Fibroblast of gingiva (primary cell): ENCODE measurements around the gene COMMD1.
"Not testable (repeated sequence)": the region's sequence is repeated elsewhere in the genome, so short reads cannot be mapped to it uniquely, and the experiment has no call there.

ENCODE experiments used
- DNase-seq: peaks from one replicate; pipeline ENCODE4 v3.0.0-alpha.2; 2011; ENCODE audit warnings: low read depth

COMMD1 gene

DNA sequence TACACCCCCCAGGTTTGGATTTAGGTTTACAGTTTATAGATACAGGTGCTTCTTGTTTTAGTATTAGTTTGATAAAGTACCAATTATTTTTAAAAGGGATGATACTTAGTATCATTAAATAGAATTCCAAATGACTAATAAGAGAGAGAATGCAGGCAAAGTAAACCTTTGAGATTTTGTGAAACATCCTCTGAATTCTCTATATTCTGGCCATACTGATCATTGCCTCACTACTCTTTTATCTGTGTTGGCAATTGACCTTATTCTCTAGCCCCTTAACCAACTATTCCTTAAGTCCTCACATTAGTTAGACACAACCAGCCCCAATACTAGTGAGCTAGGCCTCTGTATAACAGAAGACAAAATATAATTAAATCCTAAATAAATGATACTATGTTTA, 125.4 kb downstream of the COMMD1 start:
- no peak for DNase-seq

DNA sequence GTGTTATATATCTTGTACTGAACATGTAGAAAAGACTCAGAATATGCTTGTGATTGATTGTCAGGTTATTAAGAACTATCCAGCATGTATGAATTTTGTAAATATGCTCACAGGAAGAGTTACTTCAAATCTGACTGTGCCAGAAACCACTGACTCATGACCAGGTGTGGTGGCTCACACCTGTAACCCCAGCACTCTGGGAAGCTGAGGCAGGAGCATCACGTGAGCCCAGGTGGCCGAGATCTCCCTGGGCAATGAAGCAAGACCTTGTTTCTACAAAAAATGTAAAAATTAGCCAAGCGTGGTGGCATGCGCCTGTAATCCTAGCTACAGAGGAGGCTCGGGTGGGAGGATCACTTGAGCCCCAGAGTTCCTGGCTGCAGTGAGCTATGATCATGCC, 126.6 kb downstream of the COMMD1 start:
- DNase-seq: no peak

DNA sequence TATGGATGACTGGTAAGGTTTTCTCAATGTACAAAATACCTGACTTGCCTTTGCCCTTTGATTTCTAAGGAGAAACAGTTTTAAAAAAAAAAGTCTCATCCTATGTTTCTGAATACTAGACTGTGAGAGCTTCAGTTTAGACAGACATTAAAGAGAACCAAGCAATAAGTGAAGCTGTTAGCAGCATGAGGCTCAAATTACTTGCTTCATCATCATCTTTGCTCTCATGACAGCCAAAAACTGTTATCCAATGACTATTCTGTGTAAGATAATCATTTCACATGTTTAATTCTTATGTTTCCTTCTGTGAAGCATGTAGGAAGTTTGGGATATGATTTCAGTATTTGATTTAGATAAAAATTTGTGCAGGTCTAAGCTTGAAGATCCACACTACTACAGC, 129.2 kb downstream of the COMMD1 start:
- DNase-seq: no peak

DNA sequence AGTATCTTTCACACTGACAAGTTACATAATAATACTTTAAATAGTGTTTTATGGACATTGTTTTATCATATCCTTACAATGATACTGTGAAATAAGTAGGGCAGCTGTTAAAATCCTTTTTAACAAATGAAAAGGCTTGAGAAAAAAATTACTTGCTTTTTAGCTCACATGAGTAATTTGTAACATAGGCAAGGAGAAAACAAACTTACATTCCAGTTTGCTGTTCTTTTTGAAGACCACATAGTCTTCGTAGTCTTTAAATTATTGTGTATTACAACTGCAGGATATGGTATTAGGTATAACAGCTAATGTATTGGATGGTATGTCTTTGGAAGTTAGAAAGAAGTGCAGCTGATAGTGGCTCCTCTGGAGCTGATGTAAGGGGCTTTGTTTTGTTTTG, 130.8 kb downstream of the COMMD1 start:
- no peak for DNase-seq

DNA sequence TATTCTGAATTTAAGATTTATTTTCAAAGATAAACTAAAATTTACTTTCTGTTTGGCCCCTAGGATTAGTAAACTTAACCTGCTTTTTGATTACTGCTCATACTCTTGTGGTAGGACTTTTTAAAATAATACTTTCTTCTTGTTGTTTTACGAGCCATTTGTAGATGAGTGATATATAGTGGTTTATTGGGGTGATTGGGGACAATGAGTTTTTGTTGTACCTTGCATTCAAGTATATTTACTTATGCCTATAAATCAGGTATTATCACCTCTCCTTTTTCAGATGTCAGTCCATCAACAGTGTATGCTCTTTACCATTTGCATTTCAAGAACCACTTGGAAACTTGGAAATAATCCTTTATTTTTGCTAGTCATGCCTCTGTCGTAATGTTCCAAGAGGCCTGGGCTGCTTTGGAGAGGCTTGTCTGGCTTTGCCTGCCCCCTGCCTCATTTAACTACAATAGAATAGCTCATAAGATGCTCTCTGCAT, 131.3 kb downstream of the COMMD1 start:
- no peak for DNase-seq

DNA sequence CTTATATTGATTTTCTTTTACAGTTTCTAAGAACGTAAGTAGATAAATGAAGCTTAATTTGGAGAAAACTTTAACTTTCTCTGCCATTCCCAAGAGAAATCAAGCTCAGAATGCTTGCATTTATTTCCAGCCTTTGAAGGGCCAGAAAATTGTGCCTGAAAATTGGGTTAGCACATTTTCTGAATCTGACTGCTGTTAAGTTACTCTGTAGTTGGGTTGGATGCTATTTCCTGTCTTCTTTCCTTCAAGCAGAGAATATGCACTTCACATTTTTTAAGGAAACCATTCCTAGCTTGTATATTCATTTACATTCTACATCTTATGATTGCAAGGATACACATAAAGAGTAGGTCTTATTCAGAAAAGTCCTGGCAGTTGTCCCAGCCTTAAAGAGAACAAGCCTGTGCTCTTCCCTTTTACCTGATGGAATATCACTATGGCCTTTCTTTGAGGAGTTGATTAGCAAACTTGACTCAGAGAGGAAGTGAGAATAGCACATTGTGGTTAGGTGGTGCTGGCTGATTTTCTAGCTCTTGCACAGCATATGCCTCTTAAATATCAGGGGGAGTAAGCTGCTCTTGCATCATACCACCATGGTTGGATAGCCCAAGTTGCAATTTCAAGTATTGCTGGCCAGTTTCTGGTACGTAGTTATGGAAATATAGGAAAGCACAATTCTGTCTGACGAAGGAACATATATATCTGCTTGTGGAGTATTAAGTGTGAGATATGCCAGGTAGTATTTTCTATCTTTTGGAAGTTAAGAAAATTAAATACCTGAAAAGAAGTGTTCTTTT, 133.7 kb downstream of the COMMD1 start:
- DNase-seq: peak; percentile 28

DNA sequence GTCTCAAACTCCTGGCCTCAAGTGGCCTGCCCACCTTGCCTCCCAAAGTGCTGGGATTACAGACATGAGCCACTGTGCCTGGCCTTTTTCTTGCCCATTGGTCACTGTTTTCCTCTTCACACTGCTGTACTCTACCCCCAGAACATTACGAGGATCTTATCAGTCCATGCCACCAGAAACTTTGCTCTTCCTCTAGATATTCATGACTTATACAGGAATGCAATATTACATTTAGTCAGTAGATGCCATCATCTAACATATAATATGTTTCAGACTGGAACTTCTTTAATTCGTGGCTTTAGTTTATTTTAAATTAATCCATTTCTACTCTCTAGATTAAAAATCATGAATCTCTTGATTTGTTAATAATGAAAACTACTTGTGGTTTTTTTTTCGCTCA, 135.5 kb downstream of the COMMD1 start:
- DNase-seq: no peak

DNA sequence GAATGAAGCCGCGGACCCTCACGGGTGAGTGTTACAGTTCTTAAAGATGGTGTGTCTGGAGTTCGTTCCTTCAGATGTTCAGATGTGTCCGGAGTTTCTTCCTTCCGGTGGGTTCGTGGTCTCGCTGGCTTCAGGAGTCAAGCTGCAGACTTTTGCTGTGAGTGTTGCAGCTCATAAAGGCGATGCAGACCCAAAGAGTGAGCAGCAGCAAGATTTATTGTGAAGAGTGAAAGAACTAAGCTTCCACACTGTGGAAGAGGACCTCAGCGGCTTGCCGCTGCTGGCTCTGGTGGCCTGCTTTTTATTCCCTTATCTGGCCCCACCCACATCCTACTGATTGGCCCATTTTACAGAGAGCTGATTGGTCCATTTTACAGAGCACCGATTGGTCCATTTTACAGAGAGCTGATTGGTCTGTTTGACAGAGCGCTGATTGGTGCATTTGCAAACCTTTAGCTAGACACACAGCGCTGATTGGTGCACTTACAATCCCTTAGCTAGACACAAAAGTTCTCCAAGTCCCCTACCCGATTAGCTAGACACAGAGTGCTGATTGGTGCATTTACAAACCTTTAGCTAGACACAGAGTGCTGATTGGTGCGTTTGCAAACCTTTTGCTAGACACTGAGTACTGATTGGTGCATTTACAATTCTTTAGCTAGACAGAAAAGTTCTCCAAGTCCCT, 136.4 kb downstream of the COMMD1 start:
- DNase-seq: not testable (repeated sequence)

DNA sequence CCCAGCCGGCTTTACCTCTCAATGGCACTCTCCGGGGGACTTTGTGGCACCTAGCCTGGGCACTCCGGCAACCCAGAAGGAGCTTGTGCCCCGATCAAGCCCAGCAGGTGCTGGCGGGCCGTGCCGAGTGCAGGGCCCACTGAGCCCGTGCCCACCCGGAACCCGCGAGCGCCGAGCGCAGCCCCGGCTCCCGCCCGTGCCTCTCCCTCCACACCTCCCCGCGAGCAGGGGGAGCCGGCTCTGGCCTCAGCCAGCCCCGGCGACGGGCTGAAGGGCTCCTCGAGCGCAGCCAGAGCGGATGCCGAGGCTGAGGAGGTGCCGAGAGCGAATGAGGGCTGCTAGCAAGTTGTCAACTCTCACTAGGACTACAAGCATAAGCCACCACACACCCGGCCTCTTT, 136.9 kb downstream of the COMMD1 start:
- no peak for DNase-seq

DNA sequence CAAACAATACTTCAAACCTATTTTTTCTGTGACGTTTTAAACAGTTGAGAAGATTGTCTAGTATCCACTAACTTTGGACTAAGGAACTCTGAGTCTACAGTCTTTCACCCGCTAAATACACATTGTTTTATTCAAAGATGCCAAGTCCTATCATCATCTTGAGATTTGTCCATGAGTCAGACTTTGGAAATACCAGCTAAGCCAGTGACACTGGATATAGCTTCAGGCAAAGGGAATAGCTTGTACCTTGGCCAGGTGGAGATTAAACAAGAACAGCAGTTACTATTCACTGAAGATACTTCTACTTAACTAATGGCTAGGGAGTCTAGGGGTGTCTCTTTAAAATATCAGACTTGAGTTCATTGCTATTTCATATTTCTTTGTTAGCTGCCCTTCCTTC, 137.5 kb downstream of the COMMD1 start:
- DNase-seq: peak; percentile 13

DNA sequence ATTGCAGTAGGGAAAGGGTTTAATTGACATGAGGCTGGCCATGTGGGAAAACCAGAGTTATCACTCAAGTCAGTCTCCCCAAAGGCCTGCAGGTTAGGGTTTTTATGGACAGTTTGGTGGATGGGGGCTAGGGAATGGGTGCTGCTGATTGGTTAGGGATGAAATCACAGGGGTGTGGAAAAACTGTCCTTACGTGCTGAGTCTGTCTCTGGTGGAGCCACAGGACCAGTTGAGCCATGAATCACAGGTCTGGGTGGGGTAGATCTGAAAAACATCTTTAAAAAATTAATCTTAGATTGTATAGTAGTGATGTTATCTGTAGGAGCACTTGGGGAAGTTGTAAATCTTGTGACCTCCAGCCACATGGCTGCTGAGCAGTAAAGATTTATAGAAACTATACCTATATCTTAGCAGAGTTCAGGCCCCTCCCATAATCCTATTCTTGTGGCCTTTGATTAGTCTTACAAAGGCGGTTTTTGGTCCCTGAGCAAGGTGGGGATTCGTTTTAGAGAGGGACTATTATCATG, 139.6 kb downstream of the COMMD1 start:
- no peak for DNase-seq

DNA sequence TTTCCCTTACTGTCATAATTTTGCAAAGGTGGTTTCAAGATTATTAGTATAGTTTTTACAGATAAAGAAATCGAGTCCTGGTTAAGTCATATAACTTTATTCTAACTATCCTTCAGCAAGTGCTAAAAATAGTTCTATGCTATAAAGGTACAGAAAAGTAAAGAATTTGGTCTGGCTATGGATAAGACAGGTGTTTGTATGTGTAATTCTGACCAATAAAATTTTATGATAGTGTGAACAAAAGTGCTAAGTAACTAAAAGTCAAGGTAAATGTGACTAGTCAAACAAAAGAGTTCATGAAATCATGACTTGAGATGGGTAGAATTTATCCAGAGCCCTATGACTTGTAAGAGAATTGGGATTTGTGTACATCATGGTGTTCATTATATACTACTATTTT, 140.7 kb downstream of the COMMD1 start:
- no peak for DNase-seq

DNA sequence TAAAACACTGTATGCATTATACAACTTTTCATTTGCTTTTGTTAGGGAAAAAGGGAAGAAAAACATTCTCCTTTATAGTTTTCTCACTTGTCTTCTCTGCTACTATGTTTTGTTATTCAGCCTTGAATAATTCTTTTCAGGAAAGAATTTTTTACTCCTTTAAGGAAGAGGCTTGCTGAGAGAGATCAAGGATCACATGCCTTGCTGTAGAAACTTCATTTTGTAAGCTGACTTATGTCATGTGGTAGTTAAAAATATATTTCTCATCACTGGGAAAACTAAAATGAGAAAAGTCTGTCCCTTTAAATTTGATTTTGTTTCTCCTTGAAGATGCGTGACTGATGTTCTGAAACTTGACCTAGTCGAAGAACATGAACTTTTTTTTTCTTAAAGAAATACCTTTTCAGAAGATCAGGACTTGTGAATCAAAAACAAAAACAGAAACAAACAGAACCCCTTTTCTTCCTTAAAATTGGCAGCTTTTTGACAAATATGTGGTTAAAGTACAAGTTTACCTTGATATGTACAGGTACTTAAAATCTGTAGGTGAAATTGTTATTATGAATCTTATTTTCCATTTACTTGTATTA, 145.1 kb downstream of the COMMD1 start:
- DNase-seq: no peak

DNA sequence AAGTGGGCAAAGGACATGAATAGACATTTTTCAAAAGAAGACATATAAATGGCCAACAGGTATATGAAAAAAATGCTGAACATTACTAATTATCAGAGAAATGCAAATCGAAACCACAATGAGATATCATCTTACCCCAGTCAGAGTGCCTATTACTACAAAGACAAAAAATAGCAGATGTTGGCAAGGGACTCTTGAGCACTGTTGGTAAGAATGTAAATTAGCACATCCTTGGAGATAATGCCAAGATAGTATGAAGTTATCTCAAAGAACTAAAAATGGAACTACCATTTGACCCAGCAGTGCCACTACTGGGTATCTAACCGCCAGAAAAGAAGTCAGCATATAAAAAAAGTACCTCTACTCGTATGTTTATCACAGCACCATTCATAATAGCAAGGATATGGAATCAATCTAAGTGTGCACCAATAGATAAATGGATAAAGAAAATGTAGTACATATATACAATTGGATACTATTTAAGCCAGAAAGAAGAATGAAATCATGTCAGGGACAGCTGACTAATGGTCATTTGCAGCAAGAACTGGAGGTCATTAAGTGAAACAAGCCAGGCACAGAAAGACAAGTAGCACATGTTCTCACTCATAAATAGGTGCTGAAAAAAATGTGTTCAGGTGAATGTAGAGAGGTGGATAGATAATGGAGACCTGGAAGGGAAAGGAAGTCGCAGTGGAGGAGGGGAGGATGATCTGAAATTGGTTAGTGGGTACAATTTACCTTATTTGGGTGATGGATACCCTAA, 148.7 kb downstream of the COMMD1 start:
- DNase-seq: peak; percentile 27

DNA sequence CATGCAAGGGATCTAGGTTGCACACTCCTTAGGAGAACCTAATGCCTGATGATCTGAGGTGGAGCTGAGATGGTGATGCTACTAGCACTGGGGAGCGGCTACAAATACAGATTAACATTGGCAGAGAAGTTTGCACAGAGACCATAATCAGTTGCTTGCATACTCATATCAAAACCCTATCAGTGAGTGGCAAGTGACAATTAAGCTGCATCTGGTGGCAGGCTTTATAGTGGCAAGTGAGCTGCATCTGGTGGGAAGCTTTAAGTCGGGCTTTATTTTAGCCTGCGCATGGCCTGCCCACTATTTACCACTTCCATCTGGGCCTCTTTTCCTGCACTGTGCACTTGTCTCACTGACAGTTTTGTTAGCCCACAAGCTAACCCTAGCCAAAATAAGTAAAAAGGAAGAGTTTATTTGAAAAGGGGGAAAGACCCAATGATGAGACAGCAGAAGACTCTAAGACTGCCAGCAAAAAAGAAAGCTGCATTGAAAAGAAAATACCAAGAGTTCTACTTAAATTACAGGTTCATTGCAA, 149.5 kb downstream of the COMMD1 start:
- DNase-seq: no peak

DNA sequence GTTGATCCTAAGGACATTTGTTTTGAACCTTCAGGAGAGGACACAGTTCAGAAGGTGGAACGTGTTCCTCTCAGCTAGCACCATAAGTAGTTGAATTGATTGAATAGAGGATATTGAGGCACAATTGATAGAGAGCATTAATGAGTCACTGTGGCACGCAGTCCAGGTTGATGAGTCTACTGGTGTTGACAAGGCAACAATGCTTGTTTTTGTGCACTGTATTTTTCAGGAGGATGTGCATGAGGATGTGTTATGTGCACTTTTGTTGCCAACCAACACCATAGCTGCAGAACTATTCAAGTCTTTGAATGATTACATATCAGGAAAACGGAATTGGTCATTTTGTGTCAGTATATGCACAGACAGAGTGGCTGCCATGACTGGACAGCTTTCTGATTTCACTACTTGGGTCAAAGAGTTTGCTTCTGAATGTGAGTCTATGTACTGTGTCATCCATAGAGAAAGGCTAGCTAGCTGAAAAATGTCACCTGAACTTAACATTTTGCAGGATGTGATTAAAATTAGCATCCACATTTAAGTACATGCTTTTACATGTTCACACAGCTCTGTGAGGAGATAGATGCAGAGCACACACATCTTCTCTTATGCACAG, 150.4 kb downstream of the COMMD1 start:
- no peak for DNase-seq

DNA sequence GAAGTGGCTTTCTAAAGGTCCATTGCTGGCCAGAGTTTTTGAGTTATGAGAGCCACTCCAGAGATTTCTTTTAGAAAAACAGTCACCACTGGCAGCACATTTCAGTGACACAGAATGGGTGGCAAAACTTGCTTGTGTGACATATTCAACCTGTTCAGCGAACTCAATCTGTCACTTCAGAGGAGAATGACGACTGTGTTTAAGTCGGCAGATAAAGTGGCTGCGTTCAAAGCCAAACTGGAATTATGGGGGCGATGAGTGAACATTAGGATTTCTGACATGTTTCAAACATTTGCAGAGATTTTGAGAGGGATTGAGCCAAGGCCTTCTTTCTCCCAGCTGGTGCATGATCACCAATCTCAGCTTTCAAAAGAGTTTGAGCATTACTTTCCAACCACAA, 150.9 kb downstream of the COMMD1 start:
- no peak for DNase-seq

DNA sequence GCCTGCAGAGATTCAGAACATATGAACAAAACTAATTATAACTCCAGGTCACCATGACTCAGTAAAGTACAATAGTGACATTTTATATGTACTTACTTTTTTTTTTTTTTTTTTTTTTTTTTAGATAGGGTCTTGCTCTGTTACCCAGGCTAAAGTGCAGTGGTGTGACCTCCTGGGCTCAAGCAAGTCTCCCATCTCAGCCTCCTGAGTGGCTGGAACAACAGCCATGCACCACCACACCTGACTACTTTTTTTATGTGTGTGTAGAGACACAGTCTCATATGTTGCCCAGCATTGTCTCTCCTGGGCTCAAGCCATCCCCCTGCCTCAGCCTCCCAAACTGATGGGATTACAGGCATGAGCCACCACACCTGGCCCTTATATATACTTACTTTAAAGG, 159.8 kb downstream of the COMMD1 start:
- no peak for DNase-seq

DNA sequence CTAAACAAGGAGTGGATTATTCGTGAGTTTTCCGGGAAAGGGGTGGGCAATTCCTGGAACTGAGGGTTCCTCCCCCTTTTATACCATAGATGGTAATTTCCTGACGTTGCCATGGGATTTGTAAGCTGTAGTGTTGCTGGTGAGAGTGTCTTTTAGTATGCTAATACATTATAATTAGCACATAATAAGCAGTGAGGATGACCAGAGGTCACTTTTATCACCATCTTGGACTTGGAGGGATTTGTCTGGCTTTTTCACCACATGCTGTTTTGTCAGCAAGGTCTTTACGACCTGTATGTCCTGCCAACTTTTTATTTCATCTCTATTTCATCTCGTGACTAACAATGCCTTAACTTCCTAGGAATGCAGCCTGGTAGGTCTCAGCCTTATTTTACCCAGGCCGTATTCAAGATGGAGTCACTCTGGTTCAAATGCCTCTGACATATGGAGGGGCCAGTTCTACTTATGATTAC, 165.7 kb downstream of the COMMD1 start:
- DNase-seq: no peak

DNA sequence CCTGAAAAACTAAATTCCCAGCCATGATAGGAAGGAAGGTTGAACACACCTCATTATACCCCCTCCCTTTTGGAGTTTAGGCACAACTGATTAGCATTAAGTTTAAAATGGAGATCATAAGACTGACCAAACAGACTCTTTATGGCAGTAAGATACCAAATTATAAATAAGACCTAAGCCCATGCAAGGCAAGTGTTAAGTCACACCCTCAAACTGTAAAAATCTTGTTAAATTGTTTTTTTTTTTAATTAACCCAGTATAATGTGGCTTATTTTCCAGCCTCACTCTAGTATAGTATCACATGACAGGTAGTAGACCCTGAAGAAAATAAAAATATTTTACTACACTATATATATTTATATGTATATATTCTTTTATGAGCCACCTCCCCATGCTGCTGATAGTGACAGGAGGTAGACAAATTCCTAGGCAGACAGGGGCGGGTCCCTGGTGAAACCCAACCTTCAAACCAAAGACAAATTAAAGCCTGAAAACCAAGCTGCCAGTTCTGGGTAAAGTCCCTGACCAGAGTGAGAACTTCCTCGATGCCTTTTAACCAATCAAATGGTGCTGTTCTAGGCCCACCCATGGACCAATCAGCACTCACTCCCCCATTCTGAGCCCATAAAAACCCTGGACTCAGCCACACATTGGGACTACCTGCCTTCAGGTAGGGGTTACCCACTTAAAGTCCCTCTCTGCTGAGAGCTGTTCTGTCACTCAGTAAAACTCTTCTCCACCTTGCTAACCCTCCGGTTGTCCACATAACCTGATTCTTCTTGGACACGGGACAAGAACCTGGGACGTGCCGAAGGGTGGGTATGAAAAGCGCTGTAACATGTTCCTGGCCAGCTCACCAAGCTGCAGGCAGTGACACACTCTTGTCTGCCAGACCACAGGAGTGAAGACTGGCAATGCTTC, 166.5 kb downstream of the COMMD1 start:
- DNase-seq: no peak
